Ramos (cell line): ENCODE results near the gene RINL.
"Not testable (repeated sequence)": the region's sequence is repeated elsewhere in the genome, so short reads cannot be mapped to it uniquely, and the experiment has no call there.

ENCODE experiments used
- in situ Hi-C: fragments of 300-500 bp; cut with MboI; formaldehyde crosslinking; loops from one replicate; pipeline ENCODE4 v1.14.3; 2022; ENCODE audit warnings: low sequenced_read_pairs; ENCODE audit not compliant: unreplicated experiment

RINL gene

DNA sequence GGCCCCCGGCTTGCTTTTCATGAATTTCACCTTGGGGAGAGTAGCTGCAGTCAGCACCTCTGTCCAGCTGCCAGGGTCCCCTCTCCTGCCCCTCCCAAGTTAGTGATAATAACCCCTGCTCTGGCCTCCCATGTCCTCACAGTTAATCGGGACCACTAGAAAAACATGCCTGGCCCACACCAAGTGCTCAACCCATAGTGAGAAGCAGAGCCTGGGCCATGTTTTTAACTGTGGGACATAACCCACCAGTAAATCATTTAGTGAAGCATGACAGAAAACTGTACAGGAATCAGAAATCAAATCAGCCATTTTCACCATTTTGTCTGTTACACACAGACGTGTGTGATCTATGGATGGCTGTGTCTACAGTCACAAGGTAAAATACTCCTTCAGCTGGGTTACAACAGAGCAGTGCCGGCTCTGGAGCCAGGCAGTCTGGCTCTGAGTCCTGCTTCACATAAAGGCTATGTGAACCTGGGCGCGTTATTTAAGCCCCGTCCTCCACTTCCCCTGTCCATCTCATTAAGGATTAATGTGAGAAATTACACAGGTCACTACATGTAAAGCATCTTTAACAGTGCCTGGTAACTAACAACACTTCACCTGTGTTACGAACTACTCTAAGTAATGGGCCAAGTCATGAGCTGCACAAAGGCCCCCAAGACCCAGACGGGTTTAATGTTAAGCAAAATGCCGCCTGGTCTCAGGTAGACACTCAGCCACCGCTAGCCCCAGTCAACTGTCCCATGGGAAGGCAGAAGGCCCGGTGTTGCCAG, 38.9 kb downstream of the RINL start:
- in situ Hi-C loops = no loop called here

DNA sequence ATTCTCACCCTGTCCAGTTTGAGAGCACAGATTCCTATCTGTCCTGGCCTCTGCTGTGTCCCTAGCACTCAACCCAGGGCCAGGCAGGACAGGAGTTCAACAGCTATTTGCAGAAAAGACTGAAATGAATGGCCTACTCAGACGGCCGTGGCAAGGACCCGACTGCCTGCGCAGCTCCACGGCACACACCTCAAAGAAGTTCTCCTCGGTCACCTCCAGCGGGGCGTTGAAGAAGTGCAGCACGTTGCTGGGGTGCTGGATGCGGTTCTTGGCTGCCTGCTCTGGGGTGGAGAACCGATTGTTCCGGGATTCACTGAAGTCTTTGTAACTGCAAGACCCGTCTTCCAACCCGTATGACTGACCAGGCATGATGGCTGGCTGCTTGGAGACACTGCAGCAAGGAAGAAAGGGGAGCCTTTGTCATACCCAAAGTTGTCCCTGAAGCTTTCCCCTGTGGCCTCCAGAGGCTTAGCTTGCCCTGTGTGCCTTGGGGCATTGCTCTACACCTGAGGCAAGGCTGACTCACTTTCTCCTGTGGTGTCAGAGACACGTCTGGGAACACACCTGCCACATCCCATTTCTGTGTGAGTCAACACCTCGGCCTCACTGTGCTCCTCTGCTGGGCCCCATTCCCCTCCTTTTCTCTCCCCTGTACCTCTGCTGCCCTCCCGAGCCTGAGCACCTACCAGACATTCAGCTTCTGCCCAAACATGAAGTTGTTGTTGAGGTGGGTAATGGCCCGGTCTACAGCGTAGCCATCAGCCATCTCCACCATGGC, 39.7 kb downstream of the RINL start:
- in situ Hi-C loops = no loop called here

DNA sequence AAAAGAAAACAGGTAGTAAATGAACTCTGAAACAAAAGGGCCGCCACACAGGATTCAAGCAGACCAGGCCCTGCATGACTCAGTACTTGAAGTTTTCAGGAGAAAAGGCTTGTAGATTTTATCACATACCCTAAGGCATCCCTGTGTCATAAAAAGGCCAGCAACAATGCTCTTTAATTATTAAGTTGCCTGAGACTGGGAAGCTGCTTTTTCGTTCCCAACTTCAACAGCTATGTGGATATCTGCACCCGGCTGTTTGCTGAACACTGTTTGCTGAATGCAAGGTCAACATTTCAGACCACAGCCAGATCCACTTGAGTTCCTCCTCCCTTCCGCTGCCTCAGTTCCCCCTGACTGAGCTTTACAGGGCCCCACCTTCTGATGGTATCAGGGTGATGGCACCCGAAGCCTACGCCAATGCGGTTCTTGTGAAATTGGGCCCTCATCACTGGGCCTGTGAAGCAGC, 40.4 kb downstream of the RINL start:
- in situ Hi-C loops = no loop called here

DNA sequence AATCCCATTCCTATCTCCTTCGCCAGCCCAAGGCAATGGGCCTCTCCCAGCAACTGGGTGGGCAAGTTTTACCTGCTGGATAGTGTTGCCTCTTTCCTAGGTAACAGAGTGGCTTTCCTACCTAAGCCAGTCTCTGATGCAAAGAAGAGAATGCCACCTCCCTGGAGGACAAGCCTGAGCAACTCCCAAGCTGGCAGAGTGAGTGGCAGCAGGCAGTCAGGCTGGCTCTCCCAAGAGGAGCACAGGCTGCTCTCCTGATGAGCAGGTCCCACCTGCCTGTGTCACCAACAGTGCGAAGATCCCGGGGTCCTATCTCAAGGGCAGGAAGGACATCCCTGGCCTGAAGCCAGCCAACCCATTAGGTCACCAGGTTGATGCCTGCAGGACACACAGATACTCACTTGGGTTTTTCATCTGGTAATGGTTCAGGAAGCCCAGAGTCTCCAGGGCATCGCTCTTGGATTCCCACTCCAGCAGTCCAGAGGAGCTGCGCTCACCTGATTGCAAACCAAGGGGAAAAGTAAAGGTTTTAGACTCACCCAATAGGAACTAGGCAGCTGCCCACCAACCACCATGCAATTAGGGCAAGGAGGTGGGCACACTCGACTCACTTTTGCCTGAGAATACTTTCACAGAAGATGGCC, 41.0 kb downstream of the RINL start:
- in situ Hi-C loops = no loop called here

DNA sequence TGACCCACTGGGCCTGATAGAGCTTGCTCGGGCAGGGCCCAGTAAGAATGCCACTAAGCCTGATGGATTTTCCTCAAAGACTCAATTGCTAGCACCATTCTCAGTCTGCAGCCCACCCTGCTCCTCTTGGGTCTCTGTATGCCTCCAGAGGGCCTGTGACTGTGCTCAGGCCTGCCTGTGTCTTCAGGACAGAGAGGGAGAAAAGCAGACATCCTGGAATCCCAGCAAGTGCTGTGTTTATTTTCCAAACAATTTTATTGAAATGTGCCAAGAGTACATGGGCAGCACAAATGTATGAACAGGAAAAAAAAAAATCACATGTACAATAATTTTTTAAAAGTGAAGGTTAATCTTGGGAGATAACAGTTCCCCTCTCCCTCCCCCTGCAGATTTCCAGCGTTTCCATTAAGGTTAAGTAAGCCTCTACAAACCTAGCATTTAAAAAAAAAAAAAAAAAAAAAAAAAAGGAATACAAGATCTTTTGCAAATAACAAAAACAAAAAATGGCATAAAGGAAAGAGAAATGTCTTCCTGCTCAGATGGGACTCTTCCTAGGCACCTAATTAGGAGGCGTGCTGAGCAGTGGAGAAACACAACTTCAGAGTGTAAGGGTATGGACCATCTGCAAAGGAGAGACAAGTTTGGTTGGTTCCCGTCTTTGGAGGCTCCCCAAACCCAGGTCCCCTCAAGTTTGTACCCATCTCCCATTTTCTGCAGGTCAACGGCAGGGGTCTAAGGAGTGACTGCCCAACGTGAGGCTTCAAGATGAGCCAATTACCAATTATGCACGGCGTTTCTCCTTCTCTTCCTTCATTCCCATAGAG, 41.7 kb downstream of the RINL start:
- in situ Hi-C loops = no loop called here

DNA sequence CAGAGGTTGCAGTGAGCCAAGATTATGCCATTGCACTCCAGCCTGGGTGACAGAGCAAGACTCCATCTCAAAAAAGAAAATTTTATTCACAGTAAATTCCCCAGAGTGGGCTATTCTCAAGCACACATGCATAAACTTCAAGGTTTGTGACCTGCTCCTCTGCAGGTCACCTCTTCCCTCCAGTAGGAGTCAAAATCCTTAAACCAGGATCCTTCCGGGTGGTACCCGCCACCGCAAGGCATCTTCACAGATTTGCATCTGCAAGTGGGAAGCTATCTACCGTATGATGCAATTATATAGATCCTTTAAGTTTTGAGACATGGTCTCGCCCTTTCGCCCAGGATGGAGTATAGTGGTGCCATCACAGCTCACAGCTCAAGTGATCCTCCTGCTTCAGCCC, 43.5 kb downstream of the RINL start:
- in situ Hi-C loops = no loop called here

DNA sequence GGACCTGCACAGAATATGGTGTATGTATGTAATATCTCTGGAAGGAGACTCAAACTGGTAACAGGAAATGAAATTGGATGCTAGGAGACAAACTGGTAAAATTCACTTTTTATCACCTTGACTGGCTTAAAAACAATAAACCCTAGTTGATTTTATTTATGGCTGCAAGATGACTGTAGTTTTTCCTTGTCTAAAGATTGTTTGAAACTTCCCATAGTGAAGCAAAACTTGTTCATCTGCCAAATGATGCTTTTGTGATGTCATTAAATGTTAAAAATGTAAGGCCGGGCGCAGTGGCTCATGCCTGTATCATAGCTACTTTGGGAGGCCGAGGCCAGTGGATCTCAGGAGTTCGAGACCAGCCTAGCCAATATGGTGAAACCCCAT, 44.0 kb downstream of the RINL start:
- in situ Hi-C loops = no loop called here

DNA sequence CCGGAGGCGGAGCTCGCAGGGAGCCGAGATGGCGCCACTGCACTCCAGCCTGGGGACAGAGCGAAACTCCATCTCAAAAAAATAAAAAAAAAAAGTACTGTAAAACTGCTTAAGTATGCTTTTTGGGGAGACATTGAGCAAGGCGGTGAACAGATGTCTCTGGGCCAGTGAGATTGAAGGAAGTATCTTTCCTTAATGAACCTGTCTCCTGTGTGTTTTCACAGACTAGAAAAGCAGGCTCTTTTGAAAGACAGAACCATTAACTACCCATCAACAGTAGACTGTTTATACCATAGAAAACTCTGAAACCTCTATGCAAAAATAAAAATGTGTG, 45.0 kb downstream of the RINL start:
- in situ Hi-C loops = no loop called here

DNA sequence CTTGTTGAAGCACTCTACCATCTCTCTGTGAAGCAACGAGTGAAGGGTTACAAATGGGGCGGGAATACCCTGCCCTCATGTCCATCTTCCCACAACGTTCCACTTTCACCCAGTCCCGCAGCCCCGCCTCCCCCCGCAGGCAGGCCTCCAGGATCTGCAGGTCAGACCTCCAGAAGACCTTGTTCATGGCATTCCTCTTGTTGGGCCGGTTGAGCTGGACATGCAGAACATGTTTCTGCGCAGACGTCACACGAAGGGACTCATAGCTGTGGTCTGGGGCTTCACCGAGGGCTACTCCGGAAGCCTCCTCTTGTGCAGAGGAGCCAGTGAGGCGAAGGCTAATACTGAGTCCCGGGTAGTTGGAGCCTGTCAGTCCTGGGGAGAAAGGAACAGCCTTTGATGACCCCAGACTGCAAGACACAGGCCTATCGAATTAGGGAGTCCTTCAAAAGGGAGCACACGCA, 46.9 kb downstream of the RINL start:
- in situ Hi-C loops = no loop called here

DNA sequence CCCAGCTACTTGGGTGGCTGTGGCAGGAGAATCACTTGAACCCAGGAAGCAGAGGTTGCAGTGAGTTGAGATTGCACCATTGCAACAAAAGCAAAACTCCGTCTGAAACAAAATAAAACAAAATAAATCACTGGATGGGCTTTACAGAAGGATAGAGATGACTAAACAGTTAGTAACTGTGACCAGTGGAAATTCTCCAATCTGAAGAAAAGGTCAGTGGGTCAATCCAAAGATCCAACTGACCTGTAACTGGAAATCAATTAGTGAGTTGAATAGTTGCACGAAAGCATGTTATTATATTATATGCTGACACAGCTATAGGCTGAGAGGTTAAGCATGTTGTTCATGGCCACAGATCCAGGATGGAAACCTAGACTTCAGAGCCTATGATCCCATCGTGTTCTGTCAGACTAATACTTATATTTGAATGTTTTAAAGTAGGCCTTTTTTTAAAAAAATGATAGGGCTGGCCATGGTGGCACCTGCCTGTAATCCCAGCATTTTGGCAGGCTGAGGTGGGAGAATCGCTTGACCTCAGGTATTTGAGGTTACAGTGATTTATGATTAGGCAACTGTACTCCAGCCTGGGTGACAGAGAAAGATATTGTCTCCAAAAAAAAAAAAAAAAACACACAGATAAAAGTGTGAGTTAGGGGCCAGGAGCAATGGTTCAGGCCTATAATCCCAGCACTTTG, 47.9 kb downstream of the RINL start:
- in situ Hi-C loops = no loop called here

DNA sequence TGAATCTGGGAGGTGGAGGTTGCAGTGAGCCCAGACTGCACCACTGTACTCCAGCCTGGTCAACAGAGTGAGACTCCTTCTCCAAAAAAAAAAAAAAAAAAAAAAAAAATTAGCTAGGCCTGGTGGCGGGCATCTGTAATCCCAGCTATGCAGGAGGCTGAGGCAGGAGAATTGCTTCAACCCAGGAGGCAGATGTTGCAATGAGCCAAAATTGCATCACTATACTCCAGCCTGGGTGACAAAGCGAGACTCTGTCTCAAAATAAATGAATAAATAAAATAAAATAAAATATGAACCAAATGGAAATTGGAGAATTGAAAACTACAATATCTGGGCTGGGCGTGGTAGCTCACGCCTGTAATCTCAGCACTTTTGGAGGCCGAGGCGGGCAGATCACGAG, 48.9 kb downstream of the RINL start:
- in situ Hi-C loops = not testable (repeated sequence)

DNA sequence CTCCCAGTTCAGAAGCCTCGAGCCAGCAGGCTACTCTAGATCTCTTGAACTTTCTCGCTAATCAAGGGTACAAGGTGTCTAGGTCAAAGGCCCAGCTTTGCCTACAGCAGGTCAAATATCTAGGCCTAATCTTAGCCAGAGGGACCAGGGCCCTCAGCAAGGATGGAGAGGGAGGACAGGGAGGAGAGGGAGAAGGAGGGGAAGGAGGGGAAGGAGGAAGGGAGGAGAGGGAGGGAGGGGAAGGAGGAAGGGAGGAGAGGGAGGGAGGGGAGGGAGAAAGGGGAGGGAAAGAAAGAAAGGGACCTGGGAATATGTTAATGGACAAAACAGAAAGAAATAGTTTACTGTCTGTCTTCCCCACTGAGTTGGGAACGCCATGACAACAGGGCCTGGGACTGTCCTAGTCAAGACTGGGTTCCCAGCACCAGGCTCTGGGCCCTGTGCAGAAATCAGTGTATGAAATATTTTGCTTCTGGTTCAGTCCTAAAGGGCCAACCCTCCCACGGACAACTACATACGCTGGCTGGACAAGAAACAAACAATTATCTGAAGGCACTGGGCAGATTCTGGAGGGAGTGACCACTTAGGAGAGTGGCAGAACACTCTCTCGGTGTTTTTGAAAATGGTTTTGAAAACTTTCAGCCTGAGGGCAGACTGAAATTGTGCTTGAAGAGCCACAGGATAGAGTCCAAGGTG, 51.1 kb downstream of the RINL start:
- in situ Hi-C loops = no loop called here

DNA sequence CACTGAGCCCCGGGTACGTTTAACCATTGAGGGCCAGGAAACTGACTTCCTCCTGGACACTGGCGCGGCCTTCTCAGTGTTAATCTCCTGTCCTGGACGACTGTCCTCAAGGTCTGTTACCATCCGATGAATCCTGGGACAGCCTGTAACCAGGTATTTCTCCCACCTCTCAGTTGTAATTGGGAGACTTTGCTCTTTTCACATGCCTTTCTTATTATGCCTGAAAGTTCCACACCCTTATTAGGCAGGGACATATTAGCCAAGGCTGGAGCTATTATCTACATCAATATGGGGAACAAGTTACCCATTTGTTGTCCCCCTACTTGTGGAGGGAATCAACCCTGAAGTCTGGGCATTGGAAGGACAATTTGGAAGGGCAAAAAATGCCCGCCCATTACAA, 52.1 kb downstream of the RINL start:
- in situ Hi-C loops = not testable (repeated sequence)

DNA sequence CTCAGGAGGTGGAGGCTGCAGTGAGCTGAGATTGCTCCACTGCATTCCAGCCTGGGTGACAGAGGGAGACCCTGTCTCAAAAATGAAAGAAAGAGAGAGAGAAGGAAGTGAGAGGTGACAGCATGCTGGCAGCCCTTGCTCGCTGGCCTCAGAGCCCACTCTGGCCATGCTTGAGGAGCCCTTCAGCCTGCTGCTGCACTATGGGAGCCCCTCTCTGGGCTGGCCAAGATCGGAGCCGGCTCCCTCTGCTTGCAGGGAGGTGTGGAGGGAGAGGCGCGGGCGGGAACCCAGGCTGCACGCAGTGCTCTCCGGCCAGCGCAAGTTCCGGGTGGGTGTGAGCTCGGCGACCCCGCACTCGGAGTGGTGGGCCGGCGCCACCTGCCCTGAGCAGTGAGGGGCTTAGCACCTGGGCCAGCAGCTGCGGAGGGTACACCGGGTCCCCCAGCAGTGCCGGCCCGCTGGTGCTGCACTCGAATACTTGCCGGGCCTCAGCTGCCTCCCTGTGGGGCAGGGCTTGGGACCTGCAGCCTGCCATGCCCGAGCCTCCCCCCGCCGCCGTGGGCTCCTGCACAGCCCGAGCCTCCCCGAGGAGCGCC, 56.7 kb downstream of the RINL start:
- in situ Hi-C loops = not testable (repeated sequence)

DNA sequence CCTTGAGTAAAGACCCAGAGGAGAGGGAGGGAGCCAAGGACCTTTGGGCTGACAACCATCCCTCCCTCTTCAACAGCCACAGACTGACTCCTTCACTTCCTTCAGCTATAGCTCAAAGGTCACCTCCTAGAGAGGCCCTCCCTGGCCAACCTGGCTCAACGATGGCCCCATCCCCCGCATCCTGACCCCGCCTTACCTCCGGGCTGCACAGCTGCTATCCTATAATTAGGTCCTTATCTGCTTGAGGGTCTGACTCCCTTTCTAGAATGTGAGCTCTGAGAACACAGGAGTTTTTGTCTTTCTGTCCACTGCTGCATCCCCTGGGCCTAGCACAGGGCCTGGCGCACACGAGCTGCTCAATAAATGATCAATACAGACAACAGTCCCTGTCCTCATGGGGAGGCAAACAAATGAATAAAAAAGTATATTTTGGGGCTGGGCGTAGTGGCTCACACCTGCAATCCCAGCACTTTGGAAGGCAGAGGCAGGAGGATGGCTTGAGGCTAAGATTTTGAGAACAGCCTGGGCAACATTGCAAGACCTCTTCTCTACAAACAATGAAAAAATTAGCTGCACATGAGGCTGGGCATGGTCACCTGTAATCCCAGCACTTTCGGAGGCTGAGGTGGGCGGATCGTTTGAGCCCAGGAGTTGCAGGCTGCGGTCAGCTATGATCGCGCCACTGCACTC, 58.7 kb downstream of the RINL start:
- in situ Hi-C loops = no loop called here
